Measurements from ENCODE around the gene MYL6B.
"Not testable (repeated sequence)": the region's sequence is repeated elsewhere in the genome, so short reads cannot be mapped to it uniquely, and the experiment has no call there.

DNA sequence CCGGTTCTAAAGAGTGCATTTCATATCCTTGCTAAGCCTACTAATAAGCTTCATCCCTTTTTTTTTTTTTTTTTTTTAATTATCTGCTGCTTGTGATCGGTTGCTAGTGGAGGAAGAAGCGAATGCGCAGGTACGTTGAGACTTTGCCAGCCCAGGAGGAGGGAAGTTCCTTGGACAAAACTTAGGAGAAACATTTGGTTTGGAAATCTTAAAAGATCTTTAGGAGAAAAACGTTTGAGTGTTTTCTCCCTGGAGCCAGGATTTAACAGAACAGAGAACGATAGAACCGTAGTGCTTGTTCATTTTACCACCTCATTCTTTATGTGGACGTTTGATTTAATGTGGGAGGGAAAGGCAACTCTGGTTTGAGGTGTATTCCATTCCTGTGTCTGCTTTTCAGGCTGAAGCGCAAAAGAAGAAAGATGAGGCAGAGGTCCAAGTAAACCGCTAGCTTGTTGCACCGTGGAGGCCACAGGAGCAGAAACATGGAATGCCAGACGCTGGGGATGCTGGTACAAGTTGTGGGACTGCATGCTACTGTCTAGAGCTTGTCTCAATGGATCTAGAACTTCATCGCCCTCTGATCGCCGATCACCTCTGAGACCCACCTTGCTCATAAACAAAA, 35.2 kb upstream of the MYL6B start:
- TF ChIP-seq POLR2A (IDR thresholded peaks at IDR 0.05; ENCODE audit: extremely low read depth, insufficient read length) = not testable (repeated sequence)
- TF ChIP-seq, protein P1, sequence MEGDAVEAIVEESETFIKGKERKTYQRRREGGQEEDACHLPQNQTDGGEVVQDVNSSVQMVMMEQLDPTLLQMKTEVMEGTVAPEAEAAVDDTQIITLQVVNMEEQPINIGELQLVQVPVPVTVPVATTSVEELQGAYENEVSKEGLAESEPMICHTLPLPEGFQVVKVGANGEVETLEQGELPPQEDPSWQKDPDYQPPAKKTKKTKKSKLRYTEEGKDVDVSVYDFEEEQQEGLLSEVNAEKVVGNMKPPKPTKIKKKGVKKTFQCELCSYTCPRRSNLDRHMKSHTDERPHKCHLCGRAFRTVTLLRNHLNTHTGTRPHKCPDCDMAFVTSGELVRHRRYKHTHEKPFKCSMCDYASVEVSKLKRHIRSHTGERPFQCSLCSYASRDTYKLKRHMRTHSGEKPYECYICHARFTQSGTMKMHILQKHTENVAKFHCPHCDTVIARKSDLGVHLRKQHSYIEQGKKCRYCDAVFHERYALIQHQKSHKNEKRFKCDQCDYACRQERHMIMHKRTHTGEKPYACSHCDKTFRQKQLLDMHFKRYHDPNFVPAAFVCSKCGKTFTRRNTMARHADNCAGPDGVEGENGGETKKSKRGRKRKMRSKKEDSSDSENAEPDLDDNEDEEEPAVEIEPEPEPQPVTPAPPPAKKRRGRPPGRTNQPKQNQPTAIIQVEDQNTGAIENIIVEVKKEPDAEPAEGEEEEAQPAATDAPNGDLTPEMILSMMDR (IDR thresholded peaks at IDR 0.05; ENCODE audit: low read depth, low read length) = not testable (repeated sequence)

All from NB4 (cell line).